ENCODE results near the gene TRPM3. TPM values are rescaled to one million over a fixed set of nuclear protein-coding genes. Genes with fewer than 3 reads are reported as not detected.

Gene TRPM3
- polyA plus RNA-seq, 3 donors from 2014 or later = not detected

- Mint-ChIP-seq H3K27ac (no peak overlapping the region), H3K9me3 (peaks cover 0 to 2% (median 0%) of the 10 kb centered on the region in 6 donors), H3K27me3 (ENCODE audit: low read depth in 3 of 3) (peaks cover 0 to 5% (median 5%) of the 10 kb centered on the region in 3 donors), H3K4me3 (no peak overlapping the region), H3K36me3 (peaks cover 0 to 3% (median 0%) of the 10 kb centered on the region in 3 donors), H3K4me1 (no peaks in the 10 kb centered on the region)
- no peak for DNase-seq
Observed at GRCh38 chr9:71120501-71121247, 747 bp downstream of the TRPM3 start.

- H3K36me3 Mint-ChIP-seq = peaks cover 0 to 3% (median 0%) of the 10 kb centered on the region in 3 donors
- no peak overlapping the region for H3K4me3 Mint-ChIP-seq
- H3K27ac Mint-ChIP-seq = no peak overlapping the region
- H3K4me1 Mint-ChIP-seq = no peaks in the 10 kb centered on the region
- H3K9me3 Mint-ChIP-seq = peaks cover 0 to 4% (median 0%) of the 10 kb centered on the region in 6 donors
- peaks cover 0 to 5% (median 0%) of the 10 kb centered on the region in 3 donors for H3K27me3 Mint-ChIP-seq (ENCODE audit: low read depth in 3 of 3)
- no peak for DNase-seq
Observed at GRCh38 chr9:71119746-71120145, 1.7 kb downstream of the TRPM3 start.

- peaks cover 0 to 5% (median 2%) of the 10 kb centered on the region in 3 donors for H3K27me3 Mint-ChIP-seq (ENCODE audit: low read depth in 3 of 3)
- DNase-seq = no peak
- H3K36me3 Mint-ChIP-seq = no peaks in the 10 kb centered on the region
- peaks cover 0 to 4% (median under 1%) of the 10 kb centered on the region in 6 donors for H3K9me3 Mint-ChIP-seq
- H3K4me3 Mint-ChIP-seq = no peak overlapping the region
- no peak overlapping the region for H3K27ac Mint-ChIP-seq
- no peaks in the 10 kb centered on the region for H3K4me1 Mint-ChIP-seq
Observed at GRCh38 chr9:71118324-71118723, 3.1 kb downstream of the TRPM3 start.

- DNase-seq = no peak
- H3K9me3 Mint-ChIP-seq = peaks cover 0 to 8% (median 4%) of the 10 kb centered on the region in 6 donors
- H3K4me3 Mint-ChIP-seq = no peak overlapping the region
- no peaks in the 10 kb centered on the region for H3K4me1 Mint-ChIP-seq
- H3K36me3 Mint-ChIP-seq = no peaks in the 10 kb centered on the region
- peaks cover 0 to 2% (median 2%) of the 10 kb centered on the region in 3 donors for H3K27me3 Mint-ChIP-seq (ENCODE audit: low read depth in 3 of 3)
- H3K27ac Mint-ChIP-seq = no peak overlapping the region
Observed at GRCh38 chr9:71115448-71115975, 5.9 kb downstream of the TRPM3 start.

- H3K36me3 Mint-ChIP-seq = no peaks in the 10 kb centered on the region
- no peak for DNase-seq
Observed at GRCh38 chr9:71112866-71113265, 8.6 kb downstream of the TRPM3 start.

GRCh38 chr9:71108937-71109336 is 12.5 kb downstream of the TRPM3 start:
- H3K27ac Mint-ChIP-seq = no peak overlapping the region
- no peak for DNase-seq
- H3K27me3 Mint-ChIP-seq (ENCODE audit: low read depth in 3 of 3) = peaks cover 0 to 4% (median 1%) of the 10 kb centered on the region in 3 donors
- H3K36me3 Mint-ChIP-seq = no peaks in the 10 kb centered on the region
- H3K4me3 Mint-ChIP-seq = no peak overlapping the region
- no peaks in the 10 kb centered on the region for H3K4me1 Mint-ChIP-seq
- H3K9me3 Mint-ChIP-seq = peaks cover 0 to 9% (median 2%) of the 10 kb centered on the region in 6 donors

More at GRCh38 chr9:71112866-71113265, 8.6 kb downstream of the TRPM3 start:
- H3K9me3 Mint-ChIP-seq = peaks cover 0 to 8% (median 4%) of the 10 kb centered on the region in 6 donors
- no peak overlapping the region for H3K27ac Mint-ChIP-seq
- no peak overlapping the region for H3K4me3 Mint-ChIP-seq
- no peaks in the 10 kb centered on the region for H3K4me1 Mint-ChIP-seq
- peaks cover 0 to 2% (median 1%) of the 10 kb centered on the region in 3 donors for H3K27me3 Mint-ChIP-seq (ENCODE audit: low read depth in 3 of 3)

- peaks cover 0 to 4% (median 1%) of the 10 kb centered on the region in 3 donors for H3K27me3 Mint-ChIP-seq (ENCODE audit: low read depth in 3 of 3)
- H3K36me3 Mint-ChIP-seq = no peaks in the 10 kb centered on the region
- no peak for DNase-seq
- H3K9me3 Mint-ChIP-seq = peaks cover 0 to 4% (median under 1%) of the 10 kb centered on the region in 6 donors
- no peak overlapping the region for H3K4me3 Mint-ChIP-seq
- H3K27ac Mint-ChIP-seq = no peak overlapping the region
- H3K4me1 Mint-ChIP-seq = no peaks in the 10 kb centered on the region
Observed at GRCh38 chr9:71106992-71107391, 14.4 kb downstream of the TRPM3 start.

GRCh38 chr9:71105192-71105591 is 16.2 kb downstream of the TRPM3 start:
- H3K27me3 Mint-ChIP-seq (ENCODE audit: low read depth in 3 of 3) = peaks cover 0 to 4% (median 1%) of the 10 kb centered on the region in 3 donors
- no peak overlapping the region for H3K27ac Mint-ChIP-seq
- H3K9me3 Mint-ChIP-seq = peaks cover 0 to 4% (median under 1%) of the 10 kb centered on the region in 6 donors
- DNase-seq = no peak
- no peaks in the 10 kb centered on the region for H3K4me1 Mint-ChIP-seq
- H3K36me3 Mint-ChIP-seq = no peaks in the 10 kb centered on the region
- no peak overlapping the region for H3K4me3 Mint-ChIP-seq

- no peak overlapping the region for H3K27ac Mint-ChIP-seq
- H3K9me3 Mint-ChIP-seq = peaks cover 0 to 8% (median 1%) of the 10 kb centered on the region in 6 donors
- peaks cover 0 to 2% (median 0%) of the 10 kb centered on the region in 3 donors for H3K27me3 Mint-ChIP-seq (ENCODE audit: low read depth in 3 of 3)
- no peaks in the 10 kb centered on the region for H3K36me3 Mint-ChIP-seq
- H3K4me1 Mint-ChIP-seq = no peaks in the 10 kb centered on the region
- H3K4me3 Mint-ChIP-seq = no peak overlapping the region
- DNase-seq = no peak
Observed at GRCh38 chr9:71098801-71099200, 22.6 kb downstream of the TRPM3 start.

- no peak overlapping the region for H3K27ac Mint-ChIP-seq
- peaks cover 0 to 13% (median 1%) of the 10 kb centered on the region in 6 donors for H3K9me3 Mint-ChIP-seq
- no peaks in the 10 kb centered on the region for H3K4me1 Mint-ChIP-seq
- H3K4me3 Mint-ChIP-seq = no peak overlapping the region
- no peak for DNase-seq
- peaks cover 0 to 2% (median 0%) of the 10 kb centered on the region in 3 donors for H3K27me3 Mint-ChIP-seq (ENCODE audit: low read depth in 3 of 3)
- H3K36me3 Mint-ChIP-seq = no peaks in the 10 kb centered on the region
Observed at GRCh38 chr9:71097671-71098070, 23.8 kb downstream of the TRPM3 start.

GRCh38 chr9:71096421-71097108 is 24.9 kb downstream of the TRPM3 start:
- H3K36me3 Mint-ChIP-seq = no peaks in the 10 kb centered on the region
- no peak overlapping the region for H3K27ac Mint-ChIP-seq

GRCh38 chr9:71094708-71095251 is 26.6 kb downstream of the TRPM3 start:
- no peak overlapping the region for H3K4me3 Mint-ChIP-seq
- H3K27ac Mint-ChIP-seq = no peak overlapping the region
- peaks cover 0 to 16% (median 0%) of the 10 kb centered on the region in 6 donors for H3K9me3 Mint-ChIP-seq
- H3K27me3 Mint-ChIP-seq (ENCODE audit: low read depth in 3 of 3) = peaks cover 0 to 2% (median 0%) of the 10 kb centered on the region in 3 donors
- no peaks in the 10 kb centered on the region for H3K36me3 Mint-ChIP-seq
- no peaks in the 10 kb centered on the region for H3K4me1 Mint-ChIP-seq
- DNase-seq = no peak

More at GRCh38 chr9:71096421-71097108, 24.9 kb downstream of the TRPM3 start:
- H3K27me3 Mint-ChIP-seq (ENCODE audit: low read depth in 3 of 3) = peaks cover 0 to 2% (median 0%) of the 10 kb centered on the region in 3 donors
- no peak for DNase-seq
- no peaks in the 10 kb centered on the region for H3K4me1 Mint-ChIP-seq
- peaks cover 0 to 16% (median 0%) of the 10 kb centered on the region in 6 donors for H3K9me3 Mint-ChIP-seq
- no peak overlapping the region for H3K4me3 Mint-ChIP-seq

GRCh38 chr9:71090896-71091295 is 30.5 kb downstream of the TRPM3 start:
- no peak for DNase-seq
- Mint-ChIP-seq H3K36me3 (no peaks in the 10 kb centered on the region), H3K27me3 (ENCODE audit: low read depth in 3 of 3) (no peaks in the 10 kb centered on the region), H3K9me3 (peaks cover 0 to 25% (median 4%) of the 10 kb centered on the region in 6 donors), H3K4me3 (no peak overlapping the region), H3K27ac (no peak overlapping the region), H3K4me1 (no peaks in the 10 kb centered on the region)

Measured in immature natural killer cell (primary cell).